GM19468 (cell line): ENCODE results near the gene BSDC1.

Source experiments
- ATAC-seq: cut with Tn5 transposase; IDR thresholded peaks from one replicate; pipeline ENCODE4 v1.9.1; 2021; ENCODE audit warnings: mild to moderate bottlenecking, moderate library complexity, moderate number of reproducible peaks; ENCODE audit not compliant: unreplicated experiment; ENCODE audit errors: extremely low read depth

The BSDC1 gene

DNA sequence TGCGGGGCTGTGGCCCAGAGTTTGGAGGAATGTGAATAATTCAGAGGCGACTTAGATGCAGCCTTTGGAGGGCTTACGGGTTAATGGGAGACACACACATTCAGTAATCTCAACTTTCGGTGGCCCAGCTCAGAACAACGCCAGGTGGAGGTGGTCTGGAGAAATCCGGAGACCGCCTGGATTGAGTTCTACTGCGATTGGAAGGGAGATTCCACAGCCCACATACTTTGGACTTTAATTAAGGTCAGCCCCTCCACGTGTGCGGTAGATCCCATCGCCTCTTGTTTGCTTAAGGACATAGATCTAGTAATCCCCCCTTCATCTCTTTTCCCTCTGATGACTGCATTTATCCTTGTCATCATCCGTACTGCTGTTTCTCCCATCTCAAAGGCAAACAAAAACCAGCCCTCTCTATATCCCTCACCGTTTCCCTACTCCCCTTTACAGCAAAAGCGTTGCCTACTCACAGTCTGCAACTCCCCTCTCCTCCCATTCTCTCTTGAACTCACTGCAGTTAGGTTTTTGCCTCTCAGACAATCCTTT lies 720 bp upstream of the BSDC1 start:
- ATAC-seq: no peak

- ATAC-seq: no peak
These were observed 455 bp downstream of the BSDC1 start for GRCh38 chr1:32393832-32394140.

DNA sequence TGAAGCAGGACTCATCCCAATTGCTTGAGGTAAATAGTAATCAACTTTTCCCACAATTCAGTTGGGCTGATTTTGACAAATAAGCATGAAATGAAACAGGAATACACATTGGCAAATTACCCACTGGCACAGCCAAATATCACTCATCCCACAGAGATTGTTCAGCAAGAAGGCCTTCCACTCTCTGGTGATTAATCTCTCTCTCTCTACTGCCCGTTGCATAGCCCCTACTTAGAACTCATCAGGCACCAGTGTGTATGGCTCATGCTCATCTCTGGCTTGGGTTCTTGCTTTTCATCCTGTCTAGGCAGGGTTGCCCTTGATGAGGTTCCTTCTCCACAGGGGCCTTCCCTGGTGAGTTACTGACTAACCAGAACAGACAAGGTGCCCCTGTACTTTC lies 1.1 kb downstream of the BSDC1 start:
- no peak for ATAC-seq

- ATAC-seq: no peak
These were observed 1.9 kb downstream of the BSDC1 start for GRCh38 chr1:32392325-32392724.

DNA sequence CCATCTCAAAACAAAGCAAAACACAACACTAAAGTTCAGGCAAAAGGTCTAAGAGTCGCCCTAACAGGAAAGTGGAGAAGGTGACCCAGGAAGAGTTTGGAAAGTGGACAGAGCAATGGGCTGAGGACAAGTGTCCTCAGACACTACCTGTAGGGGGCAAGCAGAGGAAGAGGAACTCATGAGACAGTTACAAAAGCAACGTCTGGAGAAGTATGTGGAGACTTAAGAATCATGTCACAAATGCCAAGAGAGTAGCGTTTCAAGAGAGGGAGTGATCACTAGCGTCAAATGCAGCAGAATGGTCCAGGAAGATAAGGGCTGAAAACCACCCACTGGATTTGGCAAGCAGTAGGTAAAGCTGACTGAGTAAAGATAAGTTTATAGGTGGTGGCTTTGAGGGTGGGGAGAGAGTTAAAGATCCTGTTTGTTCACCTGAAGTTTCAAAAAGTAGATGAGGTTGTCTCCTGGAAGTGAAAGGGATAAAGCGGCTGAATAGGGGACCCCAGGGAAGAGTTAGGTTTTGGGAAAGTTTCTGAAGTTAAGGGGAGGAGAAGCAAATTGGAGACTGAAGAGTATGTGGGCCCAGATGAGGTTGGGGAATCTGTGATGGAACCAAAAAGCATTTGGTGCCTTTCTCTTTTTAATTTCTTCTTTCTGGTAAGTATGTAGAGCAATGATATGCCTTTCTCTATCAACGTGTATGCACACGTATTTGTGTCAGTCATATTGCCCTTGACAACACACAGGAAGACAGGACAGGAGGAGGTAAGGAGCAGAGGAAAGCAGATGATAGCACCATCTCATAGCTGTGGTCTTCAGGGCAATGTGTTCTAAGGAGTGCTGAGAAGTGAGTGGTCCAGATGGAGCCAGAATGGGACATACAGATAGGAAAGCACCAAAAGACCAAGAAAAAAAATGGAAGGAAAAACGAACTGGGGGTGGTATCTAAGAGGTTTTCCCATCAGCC lies 3.1 kb downstream of the BSDC1 start:
- no peak for ATAC-seq

DNA sequence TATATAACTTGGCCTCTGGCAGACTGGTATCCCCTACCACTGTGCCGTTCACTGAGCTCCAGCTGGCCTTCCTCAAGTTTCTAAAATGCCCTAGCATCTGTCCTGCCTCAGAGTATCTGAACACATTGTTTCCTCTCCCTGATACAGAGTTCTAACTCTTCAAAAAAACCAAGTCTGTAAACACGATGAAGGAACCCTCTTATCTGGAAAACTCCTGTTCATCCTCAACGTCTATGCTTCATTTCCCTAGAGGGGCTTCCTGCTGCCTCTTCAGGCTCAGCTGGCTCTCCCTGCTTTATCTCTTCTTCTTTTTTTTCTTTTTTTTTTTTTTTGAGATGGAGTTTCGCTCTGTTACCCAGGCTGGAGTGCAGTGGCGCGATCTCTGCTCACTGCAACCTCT lies 5.6 kb downstream of the BSDC1 start:
- ATAC-seq: no peak

- ATAC-seq: no peak
These were observed 7.4 kb downstream of the BSDC1 start for GRCh38 chr1:32386676-32387392.

- ATAC-seq: no peak
These were observed 14.2 kb downstream of the BSDC1 start for GRCh38 chr1:32380057-32380456.

GRCh38 chr1:32377541-32378220 lies 16.6 kb downstream of the BSDC1 start:
- ATAC-seq: no peak

DNA sequence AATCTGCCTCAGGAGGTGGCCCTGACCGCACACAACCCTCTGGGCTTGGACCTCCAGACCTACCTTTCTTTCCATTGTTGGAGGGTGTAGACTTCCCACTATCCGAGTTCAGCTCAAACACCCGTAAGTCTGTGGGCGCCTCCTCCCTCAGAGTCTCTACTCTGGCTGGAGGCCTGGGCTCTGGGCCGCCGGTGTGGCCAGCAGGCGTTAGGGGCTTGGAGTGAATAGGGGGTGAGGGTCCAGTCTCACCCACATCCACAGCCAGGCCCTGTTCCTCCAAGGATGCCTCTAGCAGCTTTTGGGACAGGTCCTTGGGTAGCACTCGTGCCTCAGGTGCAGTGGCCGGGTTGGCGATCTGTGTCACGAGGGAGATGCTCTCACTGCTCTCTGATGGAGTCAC lies 18.0 kb downstream of the BSDC1 start:
- ATAC-seq: no peak

DNA sequence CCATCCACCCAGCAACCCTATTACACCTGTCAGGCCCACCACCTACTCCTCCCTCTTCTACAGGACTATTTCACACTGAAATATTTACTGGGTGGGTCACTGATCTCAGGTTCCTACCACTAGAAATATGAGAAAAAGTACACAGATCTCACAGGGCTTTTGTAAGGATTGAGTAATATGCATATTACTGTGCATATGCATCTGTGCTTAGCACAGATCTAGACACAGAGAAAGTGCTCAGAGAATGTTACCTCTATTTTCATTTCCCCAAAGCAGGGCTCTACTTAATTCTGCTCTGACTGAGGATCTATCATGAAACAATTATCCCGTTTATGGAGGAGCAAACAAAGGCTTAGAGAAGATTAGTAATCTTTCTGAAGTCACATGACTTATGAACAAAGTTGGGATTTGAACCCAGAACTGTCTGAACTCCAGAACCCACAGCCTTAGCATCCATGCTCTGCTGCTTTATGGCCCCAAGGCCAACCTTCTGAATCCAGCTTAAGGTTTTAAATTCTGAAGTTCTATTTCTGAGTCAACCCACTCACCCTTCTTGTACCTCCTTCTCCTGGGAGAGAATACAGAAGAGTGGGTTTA lies 20.1 kb downstream of the BSDC1 start:
- no peak for ATAC-seq

GRCh38 chr1:32372149-32372756 lies 22.0 kb downstream of the BSDC1 start:
- ATAC-seq: no peak

DNA sequence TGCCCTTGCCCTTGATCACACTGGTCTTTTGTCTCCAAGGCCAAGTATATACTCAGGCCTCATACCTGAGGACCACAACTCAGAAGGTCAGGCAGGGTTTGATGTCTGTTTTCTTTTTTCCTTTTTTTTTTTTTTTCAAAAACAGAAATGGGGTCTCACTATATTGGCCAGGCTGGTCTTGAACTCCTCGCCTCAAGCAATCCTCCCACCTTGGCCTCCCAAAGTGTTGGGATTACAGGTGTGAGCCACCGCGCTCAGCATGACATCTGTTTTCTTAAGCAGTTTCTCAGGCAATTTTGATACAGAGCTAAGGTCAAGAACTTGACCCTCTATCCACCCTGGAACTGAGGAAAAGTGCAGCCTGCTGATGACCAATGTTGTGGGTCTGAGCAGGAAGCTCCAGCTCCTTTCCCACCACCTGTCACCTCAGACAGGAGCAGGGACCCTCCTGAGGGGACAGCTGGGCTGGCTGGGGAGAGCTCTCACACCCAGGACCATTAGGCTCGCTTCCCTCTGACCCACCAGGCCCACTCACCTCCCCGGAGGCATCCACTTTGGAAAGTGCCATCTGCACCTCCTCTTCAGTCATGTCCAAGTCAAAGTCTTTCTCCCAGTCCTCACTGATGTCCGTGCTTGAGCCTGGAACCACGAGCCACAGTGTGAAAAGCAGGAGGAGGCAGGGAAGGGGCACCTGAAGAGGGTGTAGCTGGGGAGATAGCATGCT lies 26.2 kb downstream of the BSDC1 start:
- no peak for ATAC-seq

GRCh38 chr1:32365445-32365844 lies 28.8 kb downstream of the BSDC1 start:
- no peak for ATAC-seq

- ATAC-seq: no peak
These were observed 29.4 kb downstream of the BSDC1 start for GRCh38 chr1:32364836-32365235.

DNA sequence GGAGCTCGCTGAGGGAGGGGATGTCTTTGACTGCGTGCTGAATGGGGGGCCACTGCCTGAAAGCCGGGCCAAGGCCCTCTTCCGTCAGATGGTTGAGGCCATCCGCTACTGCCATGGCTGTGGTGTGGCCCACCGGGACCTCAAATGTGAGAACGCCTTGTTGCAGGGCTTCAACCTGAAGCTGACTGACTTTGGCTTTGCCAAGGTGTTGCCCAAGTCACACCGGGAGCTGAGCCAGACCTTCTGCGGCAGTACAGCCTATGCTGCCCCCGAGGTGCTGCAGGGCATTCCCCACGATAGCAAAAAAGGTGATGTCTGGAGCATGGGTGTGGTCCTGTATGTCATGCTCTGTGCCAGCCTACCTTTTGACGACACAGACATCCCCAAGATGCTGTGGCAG lies 30.5 kb downstream of the BSDC1 start:
- ATAC-seq: no peak

GRCh38 chr1:32362474-32363313 lies 31.5 kb downstream of the BSDC1 start, which contains the start of the genes FAM229A and TSSK3:
Gene FAM229A, minus strand, starts transcription at chr1:32362485. Its CDS starts 394 bp downstream, at chr1:32362091.
Gene TSSK3, plus strand, starts transcription at chr1:32362539. Its CDS starts 163 bp downstream, at chr1:32362702.
- no peak for ATAC-seq
